Islet precursor cell (in vitro differentiated cells): ENCODE measurements around the gene BHLHE41.
A peak's percentile ranks its signal among the peaks of the same experiment; 100 is the strongest.

Source experiments
- DNase-seq: peaks from one replicate; pipeline ENCODE4 v3.0.0-alpha.2; 2018

The BHLHE41 gene

GRCh38 chr12:26124446-26125399, at the start of gene BHLHE41:
Gene BHLHE41 (minus strand): TSS chr12:26125037. CDS start chr12:26124779, 258 bp downstream.
- peak; percentile 78 for DNase-seq

DNA sequence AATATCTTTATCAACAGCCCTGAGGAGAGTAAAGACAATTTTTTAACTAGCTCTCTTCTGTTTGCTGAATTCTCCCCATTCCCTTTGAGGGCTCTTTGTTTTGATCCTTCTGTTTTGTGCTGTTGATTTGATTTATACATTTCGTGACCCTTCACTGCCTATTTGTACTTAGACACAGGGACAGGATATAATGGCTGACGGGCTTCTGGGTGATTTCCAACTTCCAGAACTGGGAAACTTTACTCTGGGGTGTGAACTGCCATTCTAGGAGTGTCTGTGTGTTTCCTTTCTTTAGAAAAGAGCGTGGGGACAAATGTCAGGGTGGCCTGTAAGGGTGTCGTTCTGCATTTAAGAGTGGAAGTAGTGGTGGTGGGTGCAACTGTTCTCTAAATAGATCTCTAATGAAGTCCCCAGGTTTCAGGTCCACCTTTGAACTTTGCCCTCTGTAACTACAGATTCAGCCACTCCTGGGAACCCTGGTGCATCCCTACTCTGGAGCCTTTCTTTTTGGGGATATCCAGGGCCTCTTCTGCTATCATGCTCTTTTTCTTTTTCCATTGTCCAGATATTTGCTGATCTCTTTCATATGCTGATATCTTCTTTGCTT, 48.2 kb upstream of the BHLHE41 start:
- DNase-seq, result no peak

DNA sequence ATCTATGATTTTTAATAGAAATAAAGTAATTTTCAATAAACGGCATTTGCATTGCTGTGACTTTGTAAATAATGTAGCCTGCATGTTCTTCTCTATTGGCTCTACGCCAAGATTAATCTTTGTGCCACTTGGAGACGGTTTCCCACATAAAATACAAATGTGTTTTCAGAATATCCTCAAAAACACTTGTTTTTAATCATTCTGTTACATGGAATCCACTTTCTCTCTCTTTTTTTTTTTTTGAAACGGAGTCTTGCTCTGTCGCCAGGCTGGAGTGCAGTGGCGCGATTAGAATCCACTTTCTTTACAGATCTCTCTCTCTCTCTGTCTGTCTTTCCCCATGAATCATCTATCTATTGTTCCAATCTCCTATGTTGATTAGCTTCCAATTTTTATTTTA, 47.7 kb upstream of the BHLHE41 start:
- no peak for DNase-seq

DNA sequence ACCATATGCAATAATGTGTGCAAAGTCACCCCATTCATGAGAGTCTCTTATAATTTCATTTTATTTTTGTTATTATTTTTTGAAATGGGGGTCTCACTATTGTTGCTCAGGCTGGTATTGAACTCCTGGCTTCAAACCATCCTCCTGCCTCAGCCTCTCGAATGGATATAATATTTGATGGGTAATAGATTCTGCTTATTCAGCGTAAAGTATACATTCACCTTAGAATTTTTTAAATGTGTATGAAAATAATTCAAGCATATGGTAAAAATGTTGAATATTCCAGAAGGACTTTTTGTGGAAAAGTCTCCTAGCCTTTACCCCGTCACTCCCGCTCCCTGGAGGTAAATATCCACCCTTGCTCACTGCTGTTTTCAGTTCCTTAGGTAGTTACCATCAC, 47.2 kb upstream of the BHLHE41 start:
- DNase-seq, result no peak

GRCh38 chr12:26164118-26164517, 39.3 kb upstream of the BHLHE41 start:
- DNase-seq, result no peak

DNA sequence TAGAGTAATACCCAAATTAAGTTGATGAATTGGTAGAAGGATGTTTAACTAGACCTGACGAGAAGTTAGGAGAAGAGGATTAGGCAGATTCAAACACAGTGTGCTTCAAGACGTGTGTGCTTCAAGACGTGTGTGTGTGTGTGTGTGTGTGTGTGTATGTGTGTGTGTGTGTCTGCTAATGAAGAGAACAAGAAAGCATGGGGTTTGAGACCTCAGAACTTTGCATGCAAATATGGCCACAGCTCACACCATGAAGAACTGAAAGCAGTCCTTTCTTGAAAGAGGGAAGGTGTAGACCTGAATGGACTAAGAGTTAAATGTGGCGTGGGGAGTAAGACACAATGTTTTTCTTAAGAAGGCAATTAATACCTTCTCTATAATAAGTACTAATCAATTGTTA, 38.1 kb upstream of the BHLHE41 start:
- no peak for DNase-seq

GRCh38 chr12:26162174-26162573, 37.3 kb upstream of the BHLHE41 start:
- no peak for DNase-seq

- DNase-seq, result peak; percentile 84
Observed at GRCh38 chr12:26158078-26158764, 33.4 kb upstream of the BHLHE41 start.

GRCh38 chr12:26157001-26157400, 32.2 kb upstream of the BHLHE41 start:
- no peak for DNase-seq

DNA sequence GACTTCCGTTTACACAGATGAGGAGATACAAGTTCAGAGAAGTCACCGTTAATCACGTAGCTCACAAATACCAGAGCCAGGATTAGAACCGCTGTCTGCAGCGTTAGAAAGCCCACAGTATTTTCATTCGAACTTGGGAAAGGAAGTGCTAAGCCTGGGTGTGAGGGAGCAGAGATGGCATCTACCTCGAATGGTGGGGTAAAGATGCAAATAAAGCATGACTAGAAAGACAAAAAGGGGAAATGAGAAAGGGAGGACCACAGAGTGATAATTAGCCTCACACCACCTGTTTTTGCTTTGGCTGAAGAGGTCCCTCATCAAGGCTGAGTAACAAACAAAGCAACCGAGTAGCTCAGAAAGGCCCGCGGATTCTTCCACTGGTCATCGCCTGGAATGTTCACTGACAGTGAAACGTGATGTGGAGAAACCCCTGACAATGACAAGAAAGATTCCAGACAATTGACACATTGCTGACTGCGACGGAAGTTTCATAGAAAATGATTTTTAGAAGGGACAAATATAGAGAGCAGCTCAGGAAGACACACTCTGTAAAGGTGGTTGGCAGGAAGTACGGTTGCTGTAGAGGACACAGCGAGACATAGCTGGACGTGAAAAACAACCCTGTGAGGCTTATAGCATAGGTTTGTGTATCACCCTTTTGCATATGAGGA, 31.5 kb upstream of the BHLHE41 start:
- no peak for DNase-seq

- DNase-seq, result no peak
Observed at GRCh38 chr12:26153421-26154154, 28.8 kb upstream of the BHLHE41 start.

DNA sequence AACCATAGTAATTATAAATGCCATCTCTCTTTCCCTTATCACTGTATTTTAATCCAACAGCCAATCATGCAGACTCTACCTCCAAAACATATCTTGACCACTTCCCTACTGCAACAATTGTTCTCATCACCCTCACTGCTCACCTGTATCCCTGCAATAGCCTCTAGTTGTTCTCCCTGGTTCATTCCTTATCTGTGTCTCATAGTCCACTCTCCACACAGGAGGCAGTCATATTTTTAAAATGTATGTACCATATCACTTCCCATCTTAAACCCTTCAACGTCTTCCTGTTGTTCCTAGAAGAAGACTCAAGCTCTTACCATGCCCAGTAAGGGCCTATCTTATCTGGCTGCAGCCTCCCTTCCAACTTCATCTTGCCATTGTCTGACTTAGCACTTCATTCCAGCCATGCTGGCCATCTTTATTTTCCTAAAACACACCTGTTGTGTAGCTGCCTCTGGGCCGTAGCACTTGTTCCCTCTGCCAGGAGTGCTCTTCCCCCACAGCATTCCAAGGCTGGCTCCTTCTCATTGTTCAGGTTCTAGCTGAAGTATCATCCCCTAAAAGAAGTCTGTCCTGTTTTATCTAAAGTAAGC, 27.8 kb upstream of the BHLHE41 start:
- no peak for DNase-seq

DNA sequence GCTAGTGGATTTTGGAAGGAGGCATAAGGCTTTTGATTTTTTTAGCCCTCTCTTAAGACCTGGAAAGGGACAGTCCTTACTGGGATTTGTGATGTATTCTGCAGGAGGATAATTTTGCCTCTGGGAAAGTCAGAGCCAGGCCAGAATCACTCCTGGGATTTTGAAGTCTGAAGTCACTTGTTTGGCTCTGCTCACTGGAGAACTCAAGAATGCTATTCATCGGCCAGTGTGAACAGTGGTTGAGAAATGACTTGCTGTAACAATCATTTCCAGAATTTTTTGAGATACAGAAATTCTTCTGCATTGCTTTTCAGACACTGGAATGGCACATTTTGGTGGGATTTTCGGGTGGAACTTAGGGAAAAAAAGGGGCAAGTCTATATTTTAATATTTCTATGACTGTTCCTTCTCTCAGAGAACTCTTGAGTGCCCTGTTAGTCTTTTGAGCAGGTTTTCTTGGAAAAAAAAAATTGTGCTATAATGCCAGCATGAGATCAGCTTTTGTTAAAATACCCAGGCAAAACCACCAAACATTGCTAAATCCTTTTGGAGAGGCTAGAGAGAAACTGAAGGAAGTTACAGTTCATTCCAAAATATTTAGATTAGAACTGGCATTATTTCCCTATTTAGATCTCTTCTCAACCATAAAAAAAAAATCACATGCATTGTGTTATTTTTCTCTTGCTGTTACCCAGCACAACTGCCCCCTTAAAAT, 26.1 kb upstream of the BHLHE41 start:
- no peak for DNase-seq

- DNase-seq, result no peak
Observed at GRCh38 chr12:26149968-26150500, 25.2 kb upstream of the BHLHE41 start.

DNA sequence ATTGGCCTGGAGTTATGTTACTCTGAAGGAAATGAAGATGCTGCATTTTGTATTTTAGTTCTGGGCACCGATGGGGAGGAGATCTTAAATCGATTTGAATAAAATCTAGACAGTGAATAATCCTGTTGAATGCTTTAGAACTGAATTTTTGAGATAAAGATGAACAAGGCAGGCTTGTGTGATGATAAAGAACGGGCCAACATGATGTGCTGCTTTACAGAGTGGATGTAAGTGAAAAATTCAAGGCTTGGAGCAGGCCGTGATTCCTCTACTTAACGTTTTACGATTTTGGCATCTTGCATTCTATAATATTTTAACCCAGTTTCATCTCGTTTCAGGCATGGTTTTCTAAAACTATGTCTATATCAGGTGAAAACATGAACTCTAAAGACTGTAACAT, 23.5 kb upstream of the BHLHE41 start:
- no peak for DNase-seq

DNA sequence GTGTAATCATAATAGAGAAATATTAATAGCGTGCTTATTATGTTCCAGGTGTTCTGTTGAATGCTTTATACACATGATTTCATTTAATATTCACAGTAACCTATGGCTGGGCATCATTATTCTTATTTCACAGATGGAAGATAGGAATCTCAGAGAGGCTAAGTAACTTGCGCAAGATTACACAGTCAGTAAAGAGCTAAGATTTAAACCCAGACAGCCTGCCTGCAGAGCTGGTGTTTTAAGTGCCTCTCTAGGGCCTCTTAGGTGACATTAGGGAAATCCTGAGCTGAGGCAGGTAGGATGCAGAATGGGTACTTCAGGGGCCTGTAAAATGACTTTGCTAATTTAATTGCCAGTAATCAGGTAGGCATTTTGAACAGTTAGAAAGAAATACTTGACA, 18.5 kb upstream of the BHLHE41 start:
- no peak for DNase-seq

DNA sequence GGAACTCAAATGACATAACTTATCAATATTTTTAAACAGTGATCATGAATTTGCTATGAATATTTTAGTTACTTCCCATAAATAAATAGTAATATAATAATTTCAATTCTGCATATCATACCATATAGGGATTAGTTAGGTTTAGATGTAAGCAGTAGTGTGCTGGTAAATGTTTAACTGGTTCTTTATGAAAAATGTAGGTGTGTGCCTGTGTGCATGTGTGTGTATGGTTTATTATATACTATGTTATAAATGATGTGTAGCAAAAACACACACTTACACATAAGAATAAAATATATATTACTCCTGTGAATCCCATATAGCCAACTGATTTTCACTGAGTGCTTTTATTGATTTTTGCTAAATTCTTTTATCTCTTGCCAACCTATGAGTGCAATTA, 14.0 kb upstream of the BHLHE41 start:
- no peak for DNase-seq

- DNase-seq, result no peak
Observed at GRCh38 chr12:26136688-26137087, 11.9 kb upstream of the BHLHE41 start.

DNA sequence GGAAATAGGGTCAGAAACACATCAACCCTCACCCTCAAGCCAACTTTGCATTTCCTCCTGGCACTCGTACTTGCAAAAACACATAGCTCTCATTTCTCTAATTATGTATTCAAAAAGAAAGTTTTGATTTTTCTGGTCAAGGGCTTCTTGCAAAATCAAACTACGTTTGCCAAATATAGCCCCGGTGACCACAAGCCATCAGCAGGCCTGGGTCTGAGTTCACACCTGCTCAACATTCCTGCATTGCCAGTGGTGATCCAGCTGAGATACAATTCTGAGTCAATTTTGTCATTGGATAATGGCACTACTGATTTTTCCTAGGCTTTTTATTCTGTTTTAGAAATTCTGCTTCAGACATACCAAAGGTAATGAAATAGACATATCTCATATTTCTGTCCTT, 10.7 kb upstream of the BHLHE41 start:
- DNase-seq, result no peak

GRCh38 chr12:26135010-26135420, 10.2 kb upstream of the BHLHE41 start:
- DNase-seq, result no peak

GRCh38 chr12:26134540-26134939, 9.7 kb upstream of the BHLHE41 start:
- DNase-seq, result no peak
